ENCODE data around the gene TNC.

DNA sequence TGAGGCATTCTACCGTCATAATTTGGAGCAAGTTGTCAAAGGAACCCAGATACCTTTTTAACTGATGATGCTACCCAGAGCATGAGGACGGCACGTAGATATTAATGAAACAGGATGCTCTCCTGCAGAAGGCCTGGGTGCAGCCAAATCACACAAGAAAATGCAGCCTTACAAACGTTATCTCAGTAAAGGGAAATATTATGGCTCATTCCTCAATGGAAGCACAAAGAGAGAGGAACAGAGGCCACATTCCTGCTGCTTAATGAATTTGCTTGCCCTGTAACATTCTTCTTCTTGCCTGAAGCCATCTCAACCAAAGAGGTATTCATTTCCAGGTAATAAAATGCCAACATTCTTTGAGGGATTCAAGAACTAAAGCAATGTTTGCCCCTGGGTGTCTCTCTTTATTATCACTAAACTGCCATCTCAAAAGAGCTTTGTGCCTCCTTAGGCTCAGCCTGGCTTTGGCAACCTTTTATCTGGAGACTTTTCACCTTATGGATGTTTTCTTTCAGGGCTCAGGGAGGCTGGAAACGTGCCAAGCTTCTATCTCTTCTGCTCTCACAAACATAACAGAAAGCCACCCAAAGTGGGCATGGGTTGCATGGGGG lies 92.9 kb downstream of the TNC start:
- TF ChIP-seq, protein P1, sequence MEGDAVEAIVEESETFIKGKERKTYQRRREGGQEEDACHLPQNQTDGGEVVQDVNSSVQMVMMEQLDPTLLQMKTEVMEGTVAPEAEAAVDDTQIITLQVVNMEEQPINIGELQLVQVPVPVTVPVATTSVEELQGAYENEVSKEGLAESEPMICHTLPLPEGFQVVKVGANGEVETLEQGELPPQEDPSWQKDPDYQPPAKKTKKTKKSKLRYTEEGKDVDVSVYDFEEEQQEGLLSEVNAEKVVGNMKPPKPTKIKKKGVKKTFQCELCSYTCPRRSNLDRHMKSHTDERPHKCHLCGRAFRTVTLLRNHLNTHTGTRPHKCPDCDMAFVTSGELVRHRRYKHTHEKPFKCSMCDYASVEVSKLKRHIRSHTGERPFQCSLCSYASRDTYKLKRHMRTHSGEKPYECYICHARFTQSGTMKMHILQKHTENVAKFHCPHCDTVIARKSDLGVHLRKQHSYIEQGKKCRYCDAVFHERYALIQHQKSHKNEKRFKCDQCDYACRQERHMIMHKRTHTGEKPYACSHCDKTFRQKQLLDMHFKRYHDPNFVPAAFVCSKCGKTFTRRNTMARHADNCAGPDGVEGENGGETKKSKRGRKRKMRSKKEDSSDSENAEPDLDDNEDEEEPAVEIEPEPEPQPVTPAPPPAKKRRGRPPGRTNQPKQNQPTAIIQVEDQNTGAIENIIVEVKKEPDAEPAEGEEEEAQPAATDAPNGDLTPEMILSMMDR (IDR thresholded peaks at IDR 0.05; ENCODE audit: low read depth, low read length): no peak
- TF ChIP-seq, protein P2, sequence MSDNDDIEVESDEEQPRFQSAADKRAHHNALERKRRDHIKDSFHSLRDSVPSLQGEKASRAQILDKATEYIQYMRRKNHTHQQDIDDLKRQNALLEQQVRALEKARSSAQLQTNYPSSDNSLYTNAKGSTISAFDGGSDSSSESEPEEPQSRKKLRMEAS (IDR thresholded peaks at IDR 0.05; ENCODE audit: low read depth, low read length): no peak
- TF ChIP-seq MYC (IDR thresholded peaks at IDR 0.05; ENCODE audit: low read depth, low read length) (no peak), POLR2A (IDR thresholded peaks at IDR 0.05; ENCODE audit: extremely low read depth, insufficient read length) (no peak)
